ENCODE data around the gene PCSK4.
A peak's percentile ranks its signal among the peaks of the same experiment; 100 is the strongest.

The PCSK4 gene

GRCh38 chr19:1513499-1514294, 23.5 kb upstream of the PCSK4 start:
- no peaks in the 10 kb centered on the region for H3K36me3 Mint-ChIP-seq (ENCODE audit: low read depth)
- H3K4me1 Mint-ChIP-seq (ENCODE audit: low read depth): peaks cover under 1% of the 10 kb centered on the region
- peak overlapping the region; percentile 28 for H3K4me3 Mint-ChIP-seq
- H3K9me3 Mint-ChIP-seq: no peaks in the 10 kb centered on the region
- H3K27me3 Mint-ChIP-seq (ENCODE audit: low read depth): peaks cover 15% of the 10 kb centered on the region
- H3K27ac Mint-ChIP-seq: no peak overlapping the region

DNA sequence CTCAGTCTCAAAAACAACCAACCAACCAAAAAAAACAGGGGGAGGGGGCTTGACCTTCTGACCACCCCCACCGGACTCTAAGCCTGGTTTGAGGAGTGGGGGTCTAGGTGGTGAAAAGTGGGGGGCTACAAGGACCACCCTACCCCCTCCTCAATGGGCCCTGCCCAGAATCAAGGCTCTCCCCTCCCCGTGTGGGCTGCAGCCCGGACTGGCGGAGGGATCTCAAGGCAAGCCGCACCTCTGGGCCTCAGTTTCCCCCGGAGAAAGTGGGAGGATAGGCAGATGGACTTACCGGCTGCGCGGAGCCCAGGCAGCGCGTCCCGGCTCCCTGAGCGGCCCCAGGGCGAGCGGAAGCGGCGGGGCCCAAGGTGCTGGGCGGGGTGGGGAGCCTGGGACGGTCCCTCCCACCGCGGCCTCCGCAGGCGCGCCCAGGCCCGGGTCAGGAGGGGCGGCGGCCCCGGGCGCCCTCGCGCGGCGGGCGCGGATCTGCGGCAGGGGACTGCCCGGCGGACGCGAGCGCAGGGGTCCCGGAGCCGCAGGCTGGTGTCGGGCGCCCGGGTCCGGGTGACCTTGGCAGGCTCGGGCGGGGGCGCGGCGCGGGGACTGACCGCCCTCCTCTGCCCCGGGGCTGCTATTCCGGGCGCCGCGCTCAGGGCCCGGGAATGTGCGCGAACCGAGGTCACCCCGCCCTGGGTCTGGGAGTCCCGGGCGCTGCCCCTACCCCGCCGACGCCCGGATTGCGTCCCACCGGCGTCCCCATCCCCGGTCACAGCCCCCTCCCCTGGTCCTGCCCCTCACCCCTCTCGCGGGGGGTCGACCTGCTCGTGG, 22.7 kb upstream of the PCSK4 start, which contains the start of gene ADAMTSL5:
TSS of gene ADAMTSL5 (minus strand) at position 349 of the 828 bp plus-strand sequence. CDS start 2,076 bp downstream, outside the sequence.
- Mint-ChIP-seq H3K4me3 (peak within 1 kb of the TSS; percentile 71), H3K27me3 (ENCODE audit: low read depth) (peaks cover 18% of the 10 kb centered on the region), H3K4me1 (ENCODE audit: low read depth) (peaks cover 3% of the 10 kb centered on the region), H3K9me3 (no peaks in the 10 kb centered on the region), H3K27ac (no peak within 1 kb of the TSS), H3K36me3 (ENCODE audit: low read depth) (no peaks in the 10 kb centered on the region)

DNA sequence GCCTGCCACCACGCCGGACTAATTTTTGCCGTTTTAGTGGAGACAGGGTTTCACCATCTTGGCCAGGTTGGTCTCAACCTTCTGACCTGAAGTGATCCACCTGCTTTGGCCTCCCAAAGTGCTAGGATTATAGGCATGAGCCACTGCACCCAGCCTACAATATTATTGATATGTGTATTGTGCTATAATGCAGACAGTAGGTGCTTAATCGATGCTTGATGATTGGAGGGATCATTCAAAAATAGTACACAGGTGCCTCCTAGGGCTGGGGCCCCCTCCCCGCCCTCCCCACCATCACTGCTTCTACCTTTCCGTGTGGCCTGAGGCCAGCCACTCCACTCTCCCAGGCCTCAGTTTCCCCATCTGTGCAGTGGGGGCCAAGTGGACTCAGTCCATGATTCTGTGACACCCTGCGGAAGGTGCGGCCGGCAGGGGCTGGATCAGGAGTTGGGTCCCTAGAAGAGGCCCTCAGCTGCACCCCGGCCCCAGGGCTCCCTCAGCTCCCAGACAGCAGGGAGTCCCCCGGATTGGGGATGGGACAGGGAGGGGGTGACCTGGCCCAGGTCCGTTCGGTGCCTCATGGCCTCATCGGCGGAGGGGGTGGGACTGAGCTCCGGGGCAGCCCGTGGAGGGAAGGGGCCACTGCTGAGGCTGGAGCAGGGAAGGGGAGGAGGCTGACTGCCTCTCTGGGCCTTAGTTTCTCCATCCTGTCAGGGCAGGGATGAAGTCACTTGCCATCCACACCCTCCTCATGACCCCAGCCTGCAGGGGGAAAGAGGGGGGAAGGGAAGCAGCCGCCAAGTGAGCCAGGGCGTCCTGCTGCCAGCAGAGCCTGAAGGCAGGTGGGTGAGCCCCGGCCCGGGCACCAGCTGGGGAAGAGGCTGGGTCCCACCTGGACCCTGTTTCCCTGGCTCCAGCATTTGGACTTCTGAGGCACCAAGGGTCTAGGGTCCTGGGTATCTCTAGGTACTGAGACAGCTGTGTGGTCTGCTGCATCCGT, 21.5 kb upstream of the PCSK4 start:
- peaks cover 22% of the 10 kb centered on the region for H3K27me3 Mint-ChIP-seq (ENCODE audit: low read depth)
- H3K4me3 Mint-ChIP-seq: no peak overlapping the region
- H3K9me3 Mint-ChIP-seq: no peaks in the 10 kb centered on the region
- no peaks in the 10 kb centered on the region for H3K36me3 Mint-ChIP-seq (ENCODE audit: low read depth)
- no peak overlapping the region for H3K27ac Mint-ChIP-seq
- H3K4me1 Mint-ChIP-seq (ENCODE audit: low read depth): peaks cover 7% of the 10 kb centered on the region

DNA sequence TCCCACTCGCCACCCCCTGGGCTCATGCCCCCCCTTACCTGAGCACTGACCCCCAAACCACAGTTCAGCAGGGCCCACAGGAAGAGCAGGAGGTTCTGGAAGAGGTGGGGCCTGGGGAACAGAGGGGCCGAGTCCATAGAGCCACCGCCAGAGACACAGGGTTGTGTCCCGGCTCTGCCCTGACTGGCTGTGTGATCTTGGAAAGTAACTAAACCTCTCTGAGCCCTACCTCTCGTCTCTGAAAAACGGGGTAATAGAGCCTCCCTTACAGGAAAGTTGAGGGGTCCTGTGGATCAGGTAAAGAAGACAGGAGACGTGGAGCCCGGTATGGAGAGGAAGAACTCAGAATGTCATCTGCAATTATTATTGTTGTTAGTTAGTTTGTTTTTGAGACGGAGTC, 20.7 kb upstream of the PCSK4 start:
- H3K36me3 Mint-ChIP-seq (ENCODE audit: low read depth): no peaks in the 10 kb centered on the region
- H3K27ac Mint-ChIP-seq: no peak overlapping the region
- no peaks in the 10 kb centered on the region for H3K9me3 Mint-ChIP-seq
- H3K4me3 Mint-ChIP-seq: no peak overlapping the region
- H3K4me1 Mint-ChIP-seq (ENCODE audit: low read depth): peaks cover 7% of the 10 kb centered on the region
- H3K27me3 Mint-ChIP-seq (ENCODE audit: low read depth): peaks cover 22% of the 10 kb centered on the region

DNA sequence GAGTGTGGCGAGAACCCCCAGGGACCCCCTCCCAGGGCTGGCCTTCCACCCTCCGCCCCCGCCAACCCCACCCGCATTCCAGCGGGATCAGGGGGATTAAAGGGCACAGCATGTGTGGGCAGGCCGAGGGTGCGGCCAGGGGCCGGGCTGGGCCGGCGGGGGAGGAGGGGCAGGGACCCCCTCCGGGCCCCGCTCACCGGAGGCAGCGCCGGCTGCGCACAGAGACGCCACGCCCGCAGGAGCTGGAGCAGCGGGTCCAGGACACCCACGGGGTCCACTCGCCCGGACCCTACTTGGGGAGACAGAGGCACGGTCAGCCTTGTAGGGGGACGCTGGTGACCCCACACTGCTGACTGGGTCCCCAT, 20.3 kb upstream of the PCSK4 start:
- H3K4me3 Mint-ChIP-seq: no peak overlapping the region
- H3K9me3 Mint-ChIP-seq: no peaks in the 10 kb centered on the region
- H3K27ac Mint-ChIP-seq: no peak overlapping the region
- H3K4me1 Mint-ChIP-seq (ENCODE audit: low read depth): peaks cover 7% of the 10 kb centered on the region
- peaks cover 24% of the 10 kb centered on the region for H3K27me3 Mint-ChIP-seq (ENCODE audit: low read depth)
- H3K36me3 Mint-ChIP-seq (ENCODE audit: low read depth): no peaks in the 10 kb centered on the region

DNA sequence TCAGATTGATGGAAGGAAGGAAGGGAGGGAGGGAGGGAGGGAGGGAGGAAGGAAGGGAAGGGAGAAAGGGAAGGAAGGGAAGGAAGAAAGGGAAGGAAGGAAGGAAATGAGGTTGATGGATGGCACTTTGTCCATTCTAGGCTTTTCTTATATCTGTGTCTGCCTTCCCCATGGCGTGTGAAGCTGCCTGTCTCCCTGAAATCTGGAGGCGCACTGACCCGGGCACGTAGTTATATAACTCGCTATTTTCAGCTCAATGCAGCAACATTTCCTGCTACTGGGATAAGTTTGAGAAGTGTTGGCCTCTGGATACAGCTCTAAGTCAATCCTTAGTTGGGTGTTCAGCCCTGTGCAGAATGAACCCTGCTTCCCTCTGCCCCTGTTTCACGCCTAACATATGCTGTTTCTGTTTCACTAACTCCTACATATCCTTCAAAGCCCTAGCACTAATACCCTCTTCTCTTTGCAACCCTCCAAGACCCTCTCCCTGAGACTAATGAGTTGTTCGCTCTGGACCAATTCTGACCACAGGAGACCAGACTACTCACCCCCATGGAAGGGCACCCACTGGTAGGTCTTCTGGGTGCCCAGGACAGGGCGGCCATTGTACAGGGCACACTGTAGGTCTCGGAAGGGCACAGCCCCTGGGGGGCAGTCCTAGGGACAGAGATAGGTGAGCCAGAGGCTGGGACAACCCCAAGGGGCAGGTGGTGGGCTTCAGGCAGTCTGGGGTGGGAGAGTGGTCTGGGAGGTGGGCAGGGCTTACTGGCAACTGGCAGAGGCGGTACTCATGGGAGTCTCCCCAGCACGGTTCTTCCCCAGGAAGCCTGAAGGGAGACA, 19.7 kb upstream of the PCSK4 start:
- peaks cover 27% of the 10 kb centered on the region for H3K27me3 Mint-ChIP-seq (ENCODE audit: low read depth)
- H3K4me3 Mint-ChIP-seq: no peak overlapping the region
- H3K4me1 Mint-ChIP-seq (ENCODE audit: low read depth): peaks cover 7% of the 10 kb centered on the region
- H3K36me3 Mint-ChIP-seq (ENCODE audit: low read depth): no peaks in the 10 kb centered on the region
- no peaks in the 10 kb centered on the region for H3K9me3 Mint-ChIP-seq
- H3K27ac Mint-ChIP-seq: no peak overlapping the region

DNA sequence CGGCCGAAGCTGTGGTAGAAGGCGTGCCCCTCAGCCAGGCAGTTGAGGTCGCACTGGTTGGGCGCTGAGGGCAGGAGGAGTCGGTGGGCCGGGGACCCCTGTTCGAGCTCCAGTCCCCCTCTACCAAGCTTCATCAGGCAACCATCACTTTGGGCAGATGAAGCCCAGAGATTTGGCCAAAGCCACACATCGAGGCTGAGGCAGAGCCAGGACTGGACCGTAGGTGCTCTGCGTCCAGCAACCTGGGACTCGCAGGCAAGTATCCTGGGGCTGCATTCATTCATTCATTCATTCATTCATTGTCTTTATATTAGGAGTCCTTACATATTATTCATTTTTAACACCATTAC, 18.3 kb upstream of the PCSK4 start:
- Mint-ChIP-seq H3K9me3 (no peaks in the 10 kb centered on the region), H3K27me3 (ENCODE audit: low read depth) (peaks cover 27% of the 10 kb centered on the region), H3K36me3 (ENCODE audit: low read depth) (no peaks in the 10 kb centered on the region), H3K4me1 (ENCODE audit: low read depth) (peaks cover 7% of the 10 kb centered on the region), H3K27ac (no peak overlapping the region), H3K4me3 (no peak overlapping the region)

DNA sequence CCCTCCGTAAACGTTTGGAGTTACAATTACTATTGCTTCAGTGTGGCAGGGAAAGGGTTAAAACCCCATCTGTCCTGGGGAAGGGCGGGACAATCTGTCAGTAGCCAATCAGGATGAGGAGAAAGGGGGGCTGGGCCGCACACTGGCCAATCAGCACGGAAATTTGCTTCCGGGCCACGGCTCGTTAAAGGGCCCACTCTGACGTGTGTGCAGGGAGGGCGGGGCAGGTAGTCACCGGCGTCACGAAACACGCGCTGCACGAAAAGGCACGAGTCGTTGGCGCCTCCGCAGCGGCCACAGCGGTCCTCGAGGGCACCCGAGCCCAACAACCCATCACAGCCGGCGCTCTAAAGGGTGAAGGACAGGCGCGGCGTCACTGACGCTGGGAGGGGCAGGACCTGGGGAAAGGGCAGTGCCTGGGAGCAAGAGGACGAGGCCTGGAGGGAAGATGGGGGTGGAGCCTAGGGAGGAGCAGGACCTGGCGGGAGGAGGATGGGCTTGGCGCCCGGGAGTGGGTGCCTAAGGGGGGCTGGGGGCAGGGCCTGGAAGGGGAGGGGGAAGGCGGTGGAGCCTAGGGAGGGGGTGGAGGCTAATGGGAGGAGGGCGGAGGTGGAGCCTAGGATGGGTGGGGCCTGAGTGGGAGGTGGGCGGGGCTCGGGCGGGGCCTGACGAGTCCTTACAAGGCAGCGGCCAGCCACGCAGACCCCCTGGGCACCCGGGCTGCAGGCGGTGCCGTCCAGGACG, 17.8 kb upstream of the PCSK4 start:
- Mint-ChIP-seq H3K4me1 (ENCODE audit: low read depth) (peaks cover 7% of the 10 kb centered on the region), H3K27ac (peak overlapping the region; percentile 79), H3K27me3 (ENCODE audit: low read depth) (peaks cover 27% of the 10 kb centered on the region), H3K9me3 (no peaks in the 10 kb centered on the region), H3K4me3 (peak overlapping the region; percentile 79), H3K36me3 (ENCODE audit: low read depth) (no peaks in the 10 kb centered on the region)

- H3K36me3 Mint-ChIP-seq (ENCODE audit: low read depth): no peaks in the 10 kb centered on the region
- H3K4me3 Mint-ChIP-seq: no peak overlapping the region
- peaks cover 27% of the 10 kb centered on the region for H3K27me3 Mint-ChIP-seq (ENCODE audit: low read depth)
- H3K27ac Mint-ChIP-seq: no peak overlapping the region
- peaks cover 7% of the 10 kb centered on the region for H3K4me1 Mint-ChIP-seq (ENCODE audit: low read depth)
- no peaks in the 10 kb centered on the region for H3K9me3 Mint-ChIP-seq
Observed at GRCh38 chr19:1507192-1507660, 17.1 kb upstream of the PCSK4 start.

- Mint-ChIP-seq H3K36me3 (ENCODE audit: low read depth) (no peaks in the 10 kb centered on the region), H3K4me1 (ENCODE audit: low read depth) (peaks cover 7% of the 10 kb centered on the region), H3K9me3 (no peaks in the 10 kb centered on the region), H3K27me3 (ENCODE audit: low read depth) (peaks cover 26% of the 10 kb centered on the region), H3K4me3 (no peak overlapping the region), H3K27ac (no peak overlapping the region)
Observed at GRCh38 chr19:1505991-1506881, 16.1 kb upstream of the PCSK4 start.

- H3K27me3 Mint-ChIP-seq (ENCODE audit: low read depth): peaks cover 19% of the 10 kb centered on the region
- no peak overlapping the region for H3K4me3 Mint-ChIP-seq
- peaks cover 7% of the 10 kb centered on the region for H3K4me1 Mint-ChIP-seq (ENCODE audit: low read depth)
- no peak overlapping the region for H3K27ac Mint-ChIP-seq
- H3K9me3 Mint-ChIP-seq: no peaks in the 10 kb centered on the region
- H3K36me3 Mint-ChIP-seq (ENCODE audit: low read depth): no peaks in the 10 kb centered on the region
Observed at GRCh38 chr19:1505012-1505411, 14.9 kb upstream of the PCSK4 start.

Data from T-helper 1 cell treated with Interleukin-12 subunit alpha and Interleukin-12 subunit beta and Interleukin-4 antibody, amounts not matched to agents 30 μg/mL and 1 μg/mL, for 36 hours (primary cell).